IPS-20b (cell line): Measurements from ENCODE around the gene LRFN5.

ENCODE experiments used
- H3K27ac ChIP-seq: one replicate; pipeline ENCODE4 v1.5.1; 2013; ENCODE audit warnings: low read length
- H3K27me3 ChIP-seq: 2 replicates; pipeline ENCODE4 v1.6.1; 2013; ENCODE audit warnings: mild to moderate bottlenecking, low read length, inconsistent platforms; ENCODE audit not compliant: insufficient read depth
- H3K36me3 ChIP-seq: 2 replicates; pipeline ENCODE4 v1.6.1; 2013; ENCODE audit warnings: low read depth, mild to moderate bottlenecking, inconsistent platforms, low read length, moderate library complexity; ENCODE audit not compliant: insufficient read depth
- H3K4me1 ChIP-seq: 2 replicates; pipeline ENCODE4 v1.6.1; 2013; ENCODE audit warnings: mild to moderate bottlenecking, control low read depth, inconsistent platforms, low read length, moderate library complexity; ENCODE audit not compliant: insufficient read depth
- H3K4me3 ChIP-seq: 2 replicates; pipeline ENCODE4 v1.5.1; 2013; ENCODE audit warnings: mild to moderate bottlenecking, low read length, inconsistent platforms
- H3K9ac ChIP-seq: 2 replicates; pipeline ENCODE4 v1.6.1; 2013; ENCODE audit warnings: low read depth, mild to moderate bottlenecking, inconsistent platforms, low read length, moderate library complexity
- H3K9me3 ChIP-seq: 2 replicates; pipeline ENCODE4 v1.6.1; 2013; ENCODE audit warnings: mild to moderate bottlenecking, low read depth, low read length, inconsistent platforms; ENCODE audit not compliant: insufficient read depth

Gene LRFN5

DNA sequence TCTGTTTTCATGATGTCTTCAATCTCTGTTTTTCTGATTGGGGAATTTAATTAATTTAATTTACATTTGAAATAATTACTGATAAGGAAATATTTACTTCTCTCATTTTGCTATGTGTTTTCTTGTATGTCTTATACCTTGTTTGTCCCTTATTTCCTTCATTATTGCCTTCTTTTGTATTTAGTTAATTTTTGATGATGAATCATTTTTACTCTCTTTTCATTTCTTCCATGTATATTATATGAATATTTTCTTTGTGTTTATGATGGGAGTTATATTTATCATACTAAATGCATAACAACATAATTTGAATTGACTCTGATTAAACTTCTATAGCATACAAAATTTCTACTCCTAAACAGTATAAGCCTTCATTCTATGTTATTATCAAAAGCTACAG is 309.6 kb downstream of the LRFN5 start:
- no peaks in the 10 kb centered on the region for H3K27me3 ChIP-seq
- H3K27ac ChIP-seq: no peak overlapping the region
- H3K9ac ChIP-seq: no peak overlapping the region
- no peaks in the 10 kb centered on the region for H3K4me1 ChIP-seq
- H3K36me3 ChIP-seq: no peaks in the 10 kb centered on the region
- H3K4me3 ChIP-seq: no peak overlapping the region
- H3K9me3 ChIP-seq: no peaks in the 10 kb centered on the region

DNA sequence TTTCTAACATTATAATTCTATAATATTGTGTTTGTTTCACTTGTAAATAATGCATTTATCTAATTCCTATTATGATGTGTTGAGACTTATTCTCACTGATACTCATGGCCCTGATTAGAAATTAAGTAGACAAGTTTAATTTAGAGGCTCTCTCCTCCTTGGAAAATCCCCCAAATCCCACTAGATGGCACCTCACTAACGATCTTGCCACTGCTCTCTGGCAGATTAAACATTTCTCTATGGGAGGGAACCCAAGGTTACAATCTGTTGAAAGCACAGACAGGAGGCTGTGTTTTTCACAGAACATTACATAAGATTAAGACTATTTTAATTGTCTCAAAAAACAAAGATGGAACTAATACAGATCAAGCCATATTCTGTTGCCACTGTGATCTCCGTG is 318.7 kb downstream of the LRFN5 start:
- Histone ChIP-seq H3K36me3 (no peaks in the 10 kb centered on the region), H3K9ac (no peak overlapping the region), H3K4me3 (no peak overlapping the region), H3K27me3 (no peaks in the 10 kb centered on the region), H3K27ac (no peak overlapping the region), H3K9me3 (no peaks in the 10 kb centered on the region), H3K4me1 (no peaks in the 10 kb centered on the region)

DNA sequence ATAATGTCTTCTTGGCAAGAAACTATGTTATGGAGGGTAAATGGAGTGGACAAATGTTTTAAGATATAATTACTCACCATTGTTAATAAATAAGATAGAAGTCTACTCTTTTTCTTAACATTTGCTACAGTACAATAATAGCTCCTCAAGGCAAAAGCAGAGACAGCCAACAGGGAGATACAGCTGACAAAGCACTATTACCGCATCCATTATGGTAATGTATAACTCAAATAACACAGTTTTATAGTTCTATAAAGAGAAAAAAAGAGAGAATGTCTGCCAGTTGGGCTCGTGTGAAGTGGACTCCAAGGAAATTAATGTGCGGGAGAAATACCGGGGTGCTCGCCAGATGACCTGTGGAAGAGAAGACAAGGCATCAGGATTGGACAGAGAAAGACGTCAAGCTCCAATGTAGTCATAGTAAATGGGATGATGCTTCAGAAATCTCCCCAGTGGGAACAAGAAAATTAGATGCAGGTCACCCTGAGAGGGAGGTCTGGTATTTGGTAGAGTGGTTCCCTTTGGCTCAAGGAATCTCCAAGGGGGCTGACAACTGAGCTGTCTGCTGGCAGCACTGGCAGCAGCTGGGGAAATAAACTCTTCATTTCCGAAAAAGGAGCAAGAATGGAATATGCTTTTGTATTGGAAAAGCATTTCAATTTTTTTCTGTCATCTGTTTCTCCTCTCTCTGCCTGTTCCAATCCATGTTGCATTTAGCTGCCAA is 343.9 kb downstream of the LRFN5 start:
- Histone ChIP-seq H3K4me3 (no peak overlapping the region), H3K4me1 (no peaks in the 10 kb centered on the region), H3K9ac (no peak overlapping the region), H3K9me3 (no peaks in the 10 kb centered on the region), H3K27ac (no peak overlapping the region), H3K36me3 (no peaks in the 10 kb centered on the region), H3K27me3 (no peaks in the 10 kb centered on the region)
